ENCODE measurements around the gene PNO1. TPM values are rescaled to one million over a fixed set of nuclear protein-coding genes. Genes with fewer than 3 reads are reported as not detected.

The PNO1 gene
- total RNA-seq, 1 donor from 2014 or later, result 13.2 TPM

DNA sequence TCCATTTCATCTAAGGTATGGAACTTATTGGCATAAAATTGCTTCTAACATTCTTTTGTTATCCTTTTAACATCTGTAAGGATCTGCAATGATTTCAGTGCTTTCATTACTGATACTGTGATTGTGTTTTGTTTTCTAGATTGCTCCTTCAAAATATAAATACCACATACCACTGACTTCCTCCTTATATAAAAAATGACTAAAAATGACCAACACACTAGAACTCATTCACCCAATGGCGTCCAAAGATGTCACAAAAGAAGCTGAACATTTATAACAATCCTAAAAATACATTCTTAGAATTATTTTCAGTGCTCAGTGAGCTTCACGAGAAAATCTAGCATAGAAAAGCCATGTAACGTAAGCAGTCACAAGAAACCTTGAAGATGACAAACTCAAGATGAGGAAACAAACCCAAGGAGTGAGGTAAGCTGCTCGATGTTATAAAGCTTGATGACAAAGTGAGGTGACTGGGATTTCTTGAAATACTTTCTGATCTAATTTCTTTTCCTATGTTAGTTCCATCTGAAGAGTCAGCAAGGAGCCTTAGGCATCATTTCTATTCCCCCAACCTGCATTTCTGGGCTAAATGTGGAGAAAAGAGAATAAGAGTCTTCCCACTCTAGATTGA is 42.6 kb downstream of the PNO1 start:
- TF ChIP-seq, protein P1, sequence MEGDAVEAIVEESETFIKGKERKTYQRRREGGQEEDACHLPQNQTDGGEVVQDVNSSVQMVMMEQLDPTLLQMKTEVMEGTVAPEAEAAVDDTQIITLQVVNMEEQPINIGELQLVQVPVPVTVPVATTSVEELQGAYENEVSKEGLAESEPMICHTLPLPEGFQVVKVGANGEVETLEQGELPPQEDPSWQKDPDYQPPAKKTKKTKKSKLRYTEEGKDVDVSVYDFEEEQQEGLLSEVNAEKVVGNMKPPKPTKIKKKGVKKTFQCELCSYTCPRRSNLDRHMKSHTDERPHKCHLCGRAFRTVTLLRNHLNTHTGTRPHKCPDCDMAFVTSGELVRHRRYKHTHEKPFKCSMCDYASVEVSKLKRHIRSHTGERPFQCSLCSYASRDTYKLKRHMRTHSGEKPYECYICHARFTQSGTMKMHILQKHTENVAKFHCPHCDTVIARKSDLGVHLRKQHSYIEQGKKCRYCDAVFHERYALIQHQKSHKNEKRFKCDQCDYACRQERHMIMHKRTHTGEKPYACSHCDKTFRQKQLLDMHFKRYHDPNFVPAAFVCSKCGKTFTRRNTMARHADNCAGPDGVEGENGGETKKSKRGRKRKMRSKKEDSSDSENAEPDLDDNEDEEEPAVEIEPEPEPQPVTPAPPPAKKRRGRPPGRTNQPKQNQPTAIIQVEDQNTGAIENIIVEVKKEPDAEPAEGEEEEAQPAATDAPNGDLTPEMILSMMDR (IDR thresholded peaks at IDR 0.05; ENCODE audit: insufficient read depth, low read length, severe bottlenecking), result no peak
- DNase-seq (ENCODE audit: low read depth) (no peak), FAIRE-seq (no peak)
- H3K27me3 ChIP-seq (ENCODE audit: control insufficient read depth, insufficient read depth, low read length), result no peaks in the 10 kb centered on the region
- H3K36me3 ChIP-seq (ENCODE audit: control insufficient read depth, insufficient read depth, low read length), result no peaks in the 10 kb centered on the region
- H3K4me3 ChIP-seq (ENCODE audit: low read depth, low read length), result no peak overlapping the region

DNA sequence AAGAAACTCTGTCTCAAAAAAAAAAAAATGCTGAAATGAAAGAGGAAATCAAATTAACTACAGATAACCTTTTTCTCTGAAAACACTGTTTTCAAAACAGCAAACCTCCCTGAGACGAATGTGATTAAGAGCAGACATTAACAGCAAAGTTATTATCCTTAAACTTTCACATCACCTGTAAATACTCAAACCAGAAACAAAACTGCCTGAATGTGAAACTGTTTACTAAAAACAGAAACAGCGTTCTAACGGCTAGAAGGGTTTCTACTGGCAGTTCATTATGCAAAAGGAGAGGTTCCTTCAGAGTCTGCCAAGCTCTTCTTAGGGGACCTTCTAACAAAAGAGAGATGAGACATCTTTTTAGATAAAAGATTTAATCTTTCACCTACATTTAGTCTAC is 45.9 kb downstream of the PNO1 start:
- DNase-seq (ENCODE audit: low read depth), result no peak
- H3K4me3 ChIP-seq (ENCODE audit: low read depth, low read length), result no peak overlapping the region
- H3K27me3 ChIP-seq (ENCODE audit: control insufficient read depth, insufficient read depth, low read length), result no peaks in the 10 kb centered on the region
- TF ChIP-seq, protein P1 (IDR thresholded peaks at IDR 0.05; ENCODE audit: insufficient read depth, low read length, severe bottlenecking), result no peak
- no peaks in the 10 kb centered on the region for H3K36me3 ChIP-seq (ENCODE audit: control insufficient read depth, insufficient read depth, low read length)
- FAIRE-seq, result no peak

DNA sequence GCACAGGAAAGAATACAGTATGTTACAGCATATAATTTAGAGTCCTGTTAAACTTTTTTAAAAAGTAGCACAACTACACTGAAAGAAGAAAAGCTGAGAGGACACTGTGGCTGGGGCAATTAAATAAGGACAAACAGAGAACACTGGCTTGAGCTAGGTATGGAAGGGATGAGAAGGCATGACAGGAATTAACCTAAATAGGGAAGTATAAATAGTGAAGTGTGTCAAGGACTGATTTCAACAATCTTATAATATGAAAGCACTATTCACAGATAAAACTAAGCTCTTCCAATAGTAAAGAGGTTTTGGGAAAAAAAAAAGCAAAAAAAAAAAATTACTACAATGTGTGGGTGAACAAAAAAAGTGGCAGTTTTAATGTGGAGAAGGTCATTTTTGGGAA is 49.1 kb downstream of the PNO1 start:
- Histone ChIP-seq H3K4me3 (ENCODE audit: low read depth, low read length) (no peak overlapping the region), H3K27me3 (ENCODE audit: control insufficient read depth, insufficient read depth, low read length) (no peaks in the 10 kb centered on the region), H3K36me3 (ENCODE audit: control insufficient read depth, insufficient read depth, low read length) (no peaks in the 10 kb centered on the region)
- DNase-seq (ENCODE audit: low read depth) (no peak), FAIRE-seq (no peak)
- TF ChIP-seq, protein P1 (IDR thresholded peaks at IDR 0.05; ENCODE audit: insufficient read depth, low read length, severe bottlenecking), result no peak

DNA sequence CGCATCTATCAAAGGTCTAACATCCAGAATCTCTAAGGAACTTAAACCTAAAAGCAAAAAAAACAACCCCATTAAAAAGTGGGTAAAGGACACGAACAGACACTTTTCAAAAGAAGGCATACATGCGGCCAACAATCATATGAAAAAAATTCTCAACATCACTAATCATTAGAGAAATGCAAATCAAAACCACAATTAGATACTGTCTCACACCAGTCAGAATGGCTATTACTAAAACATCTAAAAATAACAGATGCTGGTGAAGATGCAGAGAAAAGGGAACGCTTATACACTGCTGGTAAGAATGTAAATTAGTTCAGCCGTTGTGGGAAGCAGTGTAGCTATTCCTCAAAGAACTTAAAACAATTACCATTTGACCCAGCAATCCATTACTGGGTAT is 56.7 kb downstream of the PNO1 start:
- FAIRE-seq (no peak), DNase-seq (ENCODE audit: low read depth) (no peak)
- TF ChIP-seq, protein P1 (IDR thresholded peaks at IDR 0.05; ENCODE audit: insufficient read depth, low read length, severe bottlenecking), result no peak
- no peaks in the 10 kb centered on the region for H3K27me3 ChIP-seq (ENCODE audit: control insufficient read depth, insufficient read depth, low read length)
- H3K36me3 ChIP-seq (ENCODE audit: control insufficient read depth, insufficient read depth, low read length), result no peaks in the 10 kb centered on the region
- H3K4me3 ChIP-seq (ENCODE audit: low read depth, low read length), result no peak overlapping the region

DNA sequence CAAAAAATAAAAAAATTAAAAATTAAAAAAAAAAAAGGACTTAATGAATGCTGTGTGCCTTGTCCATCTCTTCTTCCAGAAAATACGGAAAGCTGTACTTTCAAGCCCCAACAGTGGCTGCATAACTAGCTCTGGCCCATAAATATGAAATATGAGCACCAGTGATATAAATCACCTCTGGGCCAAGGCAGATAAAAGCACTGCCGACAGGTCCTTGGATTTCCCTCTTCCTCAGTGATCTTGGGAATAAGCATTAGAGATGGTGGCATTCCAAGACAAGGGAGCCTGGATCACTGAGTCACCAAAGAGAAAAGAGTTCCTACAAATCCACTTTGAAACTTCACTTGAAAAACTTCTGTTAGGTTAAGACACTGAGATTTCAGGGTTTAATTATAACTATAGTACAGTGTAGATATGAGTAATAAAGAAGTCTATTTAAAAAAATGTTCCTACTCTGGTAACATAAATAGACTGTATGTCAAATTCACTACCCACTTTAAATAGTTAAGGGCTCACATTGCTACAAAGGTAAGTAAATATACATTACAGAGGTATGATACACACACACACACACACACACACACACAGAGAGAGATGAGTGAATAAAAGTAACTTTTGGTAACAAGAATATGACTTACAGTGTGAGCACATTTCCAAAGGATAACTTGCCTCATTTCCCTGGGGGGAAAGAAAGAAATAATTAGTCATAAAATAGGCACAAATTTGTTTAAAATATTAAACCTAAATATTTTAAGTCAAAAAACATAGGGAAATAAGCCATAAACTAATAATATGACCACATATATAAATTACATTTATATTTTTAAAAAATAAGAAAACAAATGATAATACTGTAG is 59.0 kb downstream of the PNO1 start:
- H3K36me3 ChIP-seq (ENCODE audit: control insufficient read depth, insufficient read depth, low read length), result no peaks in the 10 kb centered on the region
- TF ChIP-seq, protein P1 (IDR thresholded peaks at IDR 0.05; ENCODE audit: insufficient read depth, low read length, severe bottlenecking), result no peak
- H3K4me3 ChIP-seq (ENCODE audit: low read depth, low read length), result no peak overlapping the region
- no peak for DNase-seq (ENCODE audit: low read depth)
- no peak for FAIRE-seq
- no peaks in the 10 kb centered on the region for H3K27me3 ChIP-seq (ENCODE audit: control insufficient read depth, insufficient read depth, low read length)
